HTERT RPE-1 (cell line): Measurements from ENCODE around the gene UBE4B.
"Not testable (repeated sequence)": the region's sequence is repeated elsewhere in the genome, so short reads cannot be mapped to it uniquely, and the experiment has no call there.

Experiments
- in situ Hi-C: fragments of 300-500 bp; cut with MboI; formaldehyde crosslinking; loops from 4 replicates; pipeline ENCODE4 v1.14.3; 2020; ENCODE audit warnings: low sequenced_read_pairs

UBE4B gene

GRCh38 chr1:10170239-10170574, 137.4 kb downstream of the UBE4B start:
- in situ Hi-C loops = no loop called here

- in situ Hi-C loops = no loop called here
These were observed 138.5 kb downstream of the UBE4B start for GRCh38 chr1:10171105-10171767.

GRCh38 chr1:10171995-10172669, 139.4 kb downstream of the UBE4B start:
- in situ Hi-C loops = no loop called here

- in situ Hi-C loops = no loop called here
These were observed 140.8 kb downstream of the UBE4B start for GRCh38 chr1:10173582-10173981.

GRCh38 chr1:10177876-10178275, 145.1 kb downstream of the UBE4B start:
- in situ Hi-C loops = no loop called here

GRCh38 chr1:10178597-10179405, 146.0 kb downstream of the UBE4B start:
- in situ Hi-C loops = no loop called here

GRCh38 chr1:10179406-10180091, 146.8 kb downstream of the UBE4B start:
- in situ Hi-C loops = no loop called here

DNA sequence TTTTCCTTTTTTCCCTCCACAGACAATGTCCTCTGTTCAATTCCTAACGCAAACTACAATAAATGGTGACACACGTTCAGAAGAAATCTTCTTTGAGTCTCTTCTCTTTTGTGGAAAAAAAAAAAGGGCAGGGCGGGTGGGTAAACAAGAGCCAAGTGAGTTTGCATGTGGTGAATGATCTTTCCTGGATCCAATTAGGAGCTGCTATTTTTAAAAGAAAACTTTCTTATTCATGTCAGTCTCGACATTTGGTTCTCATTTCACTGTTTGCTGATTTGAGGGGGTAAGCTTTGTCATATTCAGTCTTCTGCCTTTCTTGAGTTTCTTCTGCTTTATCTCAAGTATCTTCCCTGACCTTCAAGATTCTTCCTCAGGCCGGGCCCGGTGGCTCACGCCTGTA, 148.4 kb downstream of the UBE4B start:
- in situ Hi-C loops = no loop called here

- in situ Hi-C loops = no loop called here
These were observed 153.0 kb downstream of the UBE4B start for GRCh38 chr1:10185759-10186158.

- in situ Hi-C loops = no loop called here
These were observed 153.7 kb downstream of the UBE4B start for GRCh38 chr1:10186331-10187025.

DNA sequence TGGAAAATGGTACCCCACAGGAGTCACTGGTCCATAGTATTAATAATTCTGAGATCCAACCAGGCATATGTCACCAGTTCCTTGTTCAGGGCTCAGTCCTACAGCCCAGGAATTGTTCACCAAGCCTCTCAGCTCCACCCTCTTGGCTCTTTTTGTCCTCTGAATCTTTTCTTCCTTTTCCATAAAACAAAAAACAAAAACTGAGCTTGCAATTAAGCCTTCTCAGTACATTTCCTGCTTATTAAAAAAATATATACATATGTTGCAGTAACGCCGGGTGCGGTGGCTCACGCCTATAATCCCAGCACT, 154.2 kb downstream of the UBE4B start:
- in situ Hi-C loops = no loop called here

DNA sequence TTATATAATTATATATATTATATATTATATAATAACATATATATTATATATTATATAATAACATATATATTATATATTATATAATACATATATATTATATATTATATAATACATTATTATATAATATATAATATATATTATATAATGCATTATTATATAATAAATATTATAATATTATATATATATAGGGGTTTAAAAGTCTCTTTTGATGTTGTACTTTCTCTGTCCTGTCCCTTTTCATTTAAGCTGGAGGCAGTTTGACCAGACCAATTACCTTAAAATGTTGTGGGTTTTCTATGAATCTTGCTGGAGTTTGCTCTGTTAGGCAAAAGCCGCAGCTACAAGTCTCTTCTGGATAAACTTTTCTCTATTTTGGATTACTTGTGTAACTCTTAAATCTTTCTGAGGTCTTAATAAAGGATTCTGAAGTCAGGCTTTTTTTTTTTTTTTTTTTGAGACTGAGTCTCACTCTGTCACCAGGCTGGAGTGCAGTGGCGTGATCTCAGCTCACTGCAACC, 155.4 kb downstream of the UBE4B start:
- in situ Hi-C loops = no loop called here

GRCh38 chr1:10189659-10190058, 156.9 kb downstream of the UBE4B start:
- in situ Hi-C loops = no loop called here

DNA sequence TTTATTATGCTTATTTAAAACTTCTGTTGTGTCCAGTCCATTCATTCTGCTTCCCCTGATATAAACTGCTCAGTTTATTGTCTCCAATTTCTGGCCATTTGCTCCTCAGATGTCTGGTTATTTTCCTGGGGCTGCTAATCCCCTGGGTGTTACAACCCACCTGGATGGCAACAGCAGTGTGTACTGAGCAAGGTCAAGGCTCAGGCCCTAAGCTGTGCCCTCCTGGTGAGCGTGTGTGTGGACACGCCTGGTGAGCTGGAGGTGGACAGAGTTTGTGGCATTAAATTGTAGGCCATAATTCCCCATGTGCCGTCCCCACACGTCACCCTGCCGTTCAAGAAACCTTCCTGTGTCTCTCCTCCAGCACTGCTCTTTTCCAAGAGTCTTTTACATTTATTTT, 159.5 kb downstream of the UBE4B start:
- in situ Hi-C loops = no loop called here

DNA sequence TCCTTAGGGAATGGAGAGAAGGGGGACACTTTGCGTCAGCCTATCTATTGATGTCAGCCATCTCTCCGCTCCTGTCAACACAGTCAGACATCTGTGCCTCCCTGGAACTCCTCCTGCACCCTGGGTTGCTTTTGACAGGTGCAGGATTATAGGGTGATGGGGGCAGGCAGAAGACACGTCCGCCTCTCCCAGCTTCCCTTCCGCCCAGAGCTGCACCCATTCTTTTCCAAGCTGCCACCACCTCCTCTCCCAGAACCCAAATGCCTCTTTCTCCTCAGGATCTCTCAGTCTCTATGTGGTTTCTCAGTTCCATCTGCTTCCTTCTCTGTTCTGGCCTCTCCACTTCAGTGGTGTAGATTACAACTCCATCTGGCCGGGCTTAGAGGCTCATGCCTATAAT, 160.5 kb downstream of the UBE4B start:
- in situ Hi-C loops = no loop called here

DNA sequence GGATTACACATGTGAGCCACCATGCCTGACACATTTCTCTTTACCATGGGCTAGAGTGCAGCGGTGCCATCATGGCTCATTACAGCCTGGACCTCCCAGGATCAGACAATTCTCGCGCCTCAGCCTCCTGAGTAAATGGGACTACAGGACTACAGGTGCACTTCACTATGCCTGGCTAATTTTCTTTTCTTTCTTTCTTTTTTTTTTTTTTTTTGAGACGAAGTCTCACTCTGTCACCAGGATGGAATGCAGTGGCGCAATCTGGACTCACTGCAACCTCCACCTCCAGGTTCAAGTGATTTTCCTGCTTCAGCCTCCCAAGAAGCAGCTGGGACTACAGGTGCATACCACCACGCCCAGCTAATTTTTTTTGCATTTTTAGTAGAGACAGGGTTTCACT, 162.8 kb downstream of the UBE4B start:
- in situ Hi-C loops = no loop called here

- in situ Hi-C loops = no loop called here
These were observed 164.2 kb downstream of the UBE4B start for GRCh38 chr1:10196976-10197375.

DNA sequence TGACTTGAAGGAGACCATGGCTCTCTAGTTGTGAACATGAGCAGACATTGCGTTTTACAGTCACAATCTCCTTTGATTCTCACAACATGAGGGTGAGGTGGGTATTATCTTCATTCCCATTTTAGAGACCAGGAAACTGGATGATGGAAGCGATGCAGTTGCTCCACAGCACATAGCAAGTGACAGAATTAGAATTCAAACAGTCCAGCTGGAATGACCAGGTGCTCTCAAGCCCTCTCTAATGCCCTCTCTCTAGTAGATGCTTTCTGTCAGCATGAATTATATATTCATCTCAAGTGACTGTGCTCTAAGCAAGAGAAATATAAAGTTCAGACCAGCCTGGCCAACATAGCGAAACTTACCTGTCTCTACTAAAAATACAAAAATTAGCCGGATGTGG, 167.9 kb downstream of the UBE4B start:
- in situ Hi-C loops = no loop called here

- in situ Hi-C loops = no loop called here
These were observed 171.4 kb downstream of the UBE4B start for GRCh38 chr1:10204003-10204642.

- in situ Hi-C loops = not testable (repeated sequence)
These were observed 172.4 kb downstream of the UBE4B start for GRCh38 chr1:10205206-10205605.
